G401 (cell line): ENCODE results near the gene CTNS. TPM values are rescaled to one million over a fixed set of nuclear protein-coding genes. Genes with fewer than 3 reads are reported as not detected.

Experiments
- DNase-seq: peaks from one replicate; pipeline ENCODE4 v3.0.0-alpha.2; 2015; ENCODE audit warnings: low spot score
- in situ Hi-C: cut with HindIII; loops from 2 replicates; pipeline ENCODE4 v1.10.0; 2016; ENCODE audit warnings: low sequenced_read_pairs, mixed read lengths
- total RNA-seq: library from RNA; depleted of rRNA; stranded (reverse); fragments of >200 nt; shearing (Covaris generic); gene quantifications from 2 replicates; pipeline ENCODE4 v1.2.3, GENCODE V29; 2014

Gene CTNS
- total RNA-seq, 1 experiment from 2014 or later = 22.2 TPM

DNA sequence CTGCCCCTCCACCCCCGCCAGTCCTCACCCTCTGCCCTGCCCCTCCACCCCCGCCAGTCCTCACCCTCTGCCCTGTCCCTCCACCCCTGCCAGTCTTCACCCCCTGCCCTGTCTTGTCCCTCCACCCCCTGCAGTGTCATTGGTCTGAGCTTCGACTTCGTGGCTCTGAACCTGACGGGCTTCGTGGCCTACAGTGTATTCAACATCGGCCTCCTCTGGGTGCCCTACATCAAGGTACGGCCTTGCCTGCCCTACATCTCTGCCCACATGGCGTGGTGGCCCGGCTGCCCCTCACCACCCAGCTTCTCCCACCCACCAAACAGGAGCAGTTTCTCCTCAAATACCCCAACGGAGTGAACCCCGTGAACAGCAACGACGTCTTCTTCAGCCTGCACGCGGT lies 19.8 kb downstream of the CTNS start:
- in situ Hi-C loops = no loop called here
- DNase-seq = no peak

DNA sequence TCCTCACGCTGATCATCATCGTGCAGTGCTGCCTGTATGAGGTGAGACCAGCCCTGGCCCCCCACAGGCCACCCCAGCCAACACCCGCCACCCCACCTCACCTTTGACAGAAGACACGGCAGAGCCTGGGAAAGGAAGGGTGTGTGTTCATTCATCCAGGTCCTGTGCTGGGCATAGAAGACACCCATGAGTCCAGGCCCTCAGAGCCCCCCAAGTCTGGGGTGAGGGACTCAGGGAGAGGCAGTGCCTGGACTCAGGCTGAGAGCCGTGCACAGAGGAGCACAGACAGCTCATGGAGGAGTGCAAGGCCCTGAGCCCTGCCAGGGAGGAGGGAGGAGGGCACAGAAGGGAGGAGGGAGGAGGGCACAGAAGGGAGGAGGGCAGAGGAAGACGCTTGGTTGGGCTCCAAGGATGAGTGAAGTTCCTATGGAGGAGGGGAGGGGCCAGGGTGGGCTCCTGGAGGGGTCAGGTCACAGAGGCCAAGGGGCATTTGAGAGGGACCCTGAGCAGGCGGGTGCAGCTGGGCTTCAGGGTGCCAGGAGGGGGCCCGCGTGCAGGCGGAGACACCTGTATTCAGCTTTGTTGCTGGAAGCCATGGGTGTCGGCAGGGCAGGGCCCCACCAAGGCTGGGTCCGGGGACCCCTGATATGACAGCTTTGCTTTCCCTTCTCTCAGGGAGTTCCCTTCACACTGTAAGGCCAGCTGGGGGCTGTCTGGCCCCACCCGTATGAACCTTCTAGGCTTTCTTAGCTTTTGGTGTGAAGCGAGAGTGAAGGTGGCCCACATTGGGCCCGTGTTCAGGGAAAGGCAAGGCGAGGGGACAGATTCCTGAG lies 20.4 kb downstream of the CTNS start:
- no peak for DNase-seq
- in situ Hi-C loops = no loop called here

DNA sequence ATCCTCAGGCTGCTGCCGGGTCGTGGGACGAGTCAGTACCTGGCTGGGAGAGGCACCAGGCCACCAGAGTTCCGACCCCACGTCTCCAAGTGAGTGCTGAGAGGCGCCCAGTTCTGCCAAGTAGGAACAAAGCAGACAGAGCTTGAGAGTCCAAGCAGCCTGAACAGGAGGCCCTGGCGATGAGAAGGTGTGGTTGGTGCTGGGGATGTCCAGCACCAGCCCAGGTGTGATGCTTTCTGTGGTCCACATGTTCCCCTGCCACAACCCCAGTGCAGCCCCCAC lies 21.0 kb downstream of the CTNS start:
- in situ Hi-C loops = no loop called here
- DNase-seq = no peak

- in situ Hi-C loops = no loop called here
- DNase-seq = no peak
These were observed 21.6 kb downstream of the CTNS start for GRCh38 chr17:3657874-3658783.

DNA sequence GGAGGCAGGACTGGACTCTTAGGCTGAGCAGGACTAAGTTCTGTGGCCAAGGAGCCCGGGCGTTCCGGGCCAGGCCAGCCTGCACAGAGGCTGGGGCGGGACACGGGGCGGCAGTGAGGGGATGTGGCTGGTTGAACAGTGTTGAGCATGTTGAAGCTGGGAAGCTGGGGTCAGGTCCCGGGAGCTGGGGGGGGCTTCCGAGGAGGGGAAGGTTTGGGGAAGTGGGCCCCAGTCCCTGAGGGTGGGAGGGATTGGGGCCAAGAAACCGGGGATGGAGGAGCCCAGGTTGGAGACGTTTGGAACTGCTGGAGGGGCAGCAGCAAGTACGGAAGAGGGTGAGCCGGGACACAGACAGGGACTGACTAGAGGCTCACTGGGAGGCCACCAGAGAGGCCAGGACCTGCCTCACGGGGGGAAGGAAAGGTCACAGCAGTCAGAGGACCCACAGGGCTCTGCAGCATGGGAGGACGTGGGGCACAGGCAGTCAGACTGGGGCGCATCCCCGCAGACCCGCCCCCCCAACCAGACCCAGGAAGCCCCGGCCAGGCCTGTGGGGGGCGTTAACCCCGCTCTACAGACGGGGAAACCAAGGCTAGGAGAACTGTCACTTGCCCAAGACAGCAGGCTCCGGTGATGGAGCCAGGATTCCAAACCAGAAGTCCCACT lies 22.4 kb downstream of the CTNS start:
- DNase-seq = no peak

DNA sequence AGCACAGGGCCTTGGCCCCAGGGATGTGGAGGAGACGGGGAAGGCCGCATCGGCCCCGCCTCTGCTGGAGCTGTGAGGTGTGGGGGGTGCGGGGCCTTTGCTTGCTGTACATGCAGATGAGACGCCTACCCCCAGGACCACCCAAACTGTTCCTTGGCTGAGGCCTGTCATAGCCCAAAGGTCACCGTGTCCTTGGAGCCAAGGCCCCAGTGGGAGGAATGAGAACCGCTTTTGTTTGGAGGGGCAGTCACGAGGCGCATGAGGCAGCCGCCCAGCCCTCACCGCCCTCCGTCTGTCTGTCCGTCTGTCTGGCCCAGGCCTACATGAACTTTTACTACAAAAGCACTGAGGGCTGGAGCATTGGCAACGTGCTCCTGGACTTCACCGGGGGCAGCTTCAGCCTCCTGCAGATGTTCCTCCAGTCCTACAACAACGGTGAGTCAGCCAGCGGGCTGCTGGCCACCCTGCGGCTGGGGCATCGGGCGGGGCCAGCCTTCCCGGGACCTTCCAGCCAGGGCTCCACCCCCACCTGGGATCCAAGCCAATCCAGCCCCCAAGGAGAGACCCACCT lies 23.1 kb downstream of the CTNS start:
- in situ Hi-C loops = no loop called here
- DNase-seq = no peak

More for the DNA sequence above, 22.4 kb downstream of the CTNS start:
- in situ Hi-C loops = no loop called here

DNA sequence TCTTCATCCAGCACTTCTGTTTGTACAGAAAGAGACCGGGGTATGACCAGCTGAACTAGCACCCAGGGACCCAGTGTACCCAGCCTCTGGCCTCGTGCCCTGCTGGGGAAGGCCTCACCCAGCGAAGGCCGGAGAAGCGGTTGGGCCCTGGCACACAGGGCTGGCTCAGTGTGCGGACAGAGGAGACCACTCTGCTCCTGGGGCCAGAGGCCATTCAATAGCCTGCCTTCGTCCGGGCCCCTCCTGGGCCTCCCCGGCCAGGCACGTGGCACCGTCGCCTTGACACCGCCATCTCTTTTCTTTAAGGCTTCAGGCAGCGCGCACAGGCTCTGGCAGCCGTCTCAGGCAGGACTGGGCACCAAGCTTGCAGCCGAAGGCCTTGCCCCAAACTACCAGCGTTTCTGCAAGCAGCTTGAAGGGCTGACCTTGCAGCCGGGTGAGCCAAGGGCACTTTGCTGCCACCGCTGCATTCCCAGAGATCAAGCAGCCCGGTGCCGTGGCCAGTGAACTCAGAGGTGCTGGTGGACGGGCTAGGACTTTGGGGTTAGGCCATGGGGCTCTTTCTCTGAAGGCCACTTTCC lies 23.8 kb downstream of the CTNS start:
- DNase-seq = no peak
- in situ Hi-C loops = no loop called here

GRCh38 chr17:3663102-3664011 lies 26.8 kb downstream of the CTNS start:
- in situ Hi-C loops = no loop called here
- no peak for DNase-seq

DNA sequence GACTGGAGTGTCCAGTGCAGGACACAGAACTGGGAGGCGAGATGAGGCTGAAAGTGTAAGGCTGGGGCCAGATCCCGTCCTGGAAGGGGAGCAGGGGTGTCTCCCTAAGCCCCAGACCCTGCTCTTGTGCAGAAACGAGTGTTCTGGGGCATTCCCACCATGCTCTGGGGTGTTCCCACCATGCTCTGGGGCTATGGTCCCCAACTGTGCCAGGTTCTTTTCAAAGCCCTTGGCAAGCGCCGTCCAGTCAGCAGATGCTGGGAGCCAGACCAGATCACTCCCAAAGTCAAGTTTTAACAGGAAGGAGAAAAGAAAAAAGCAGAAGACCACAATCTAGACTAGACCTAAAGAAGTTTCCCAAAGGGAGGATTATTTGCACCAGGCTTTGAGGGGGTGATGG lies 29.3 kb downstream of the CTNS start:
- in situ Hi-C loops = no loop called here
- DNase-seq = no peak

- in situ Hi-C loops = no loop called here
- DNase-seq = no peak
These were observed 30.0 kb downstream of the CTNS start for GRCh38 chr17:3666516-3666915.

DNA sequence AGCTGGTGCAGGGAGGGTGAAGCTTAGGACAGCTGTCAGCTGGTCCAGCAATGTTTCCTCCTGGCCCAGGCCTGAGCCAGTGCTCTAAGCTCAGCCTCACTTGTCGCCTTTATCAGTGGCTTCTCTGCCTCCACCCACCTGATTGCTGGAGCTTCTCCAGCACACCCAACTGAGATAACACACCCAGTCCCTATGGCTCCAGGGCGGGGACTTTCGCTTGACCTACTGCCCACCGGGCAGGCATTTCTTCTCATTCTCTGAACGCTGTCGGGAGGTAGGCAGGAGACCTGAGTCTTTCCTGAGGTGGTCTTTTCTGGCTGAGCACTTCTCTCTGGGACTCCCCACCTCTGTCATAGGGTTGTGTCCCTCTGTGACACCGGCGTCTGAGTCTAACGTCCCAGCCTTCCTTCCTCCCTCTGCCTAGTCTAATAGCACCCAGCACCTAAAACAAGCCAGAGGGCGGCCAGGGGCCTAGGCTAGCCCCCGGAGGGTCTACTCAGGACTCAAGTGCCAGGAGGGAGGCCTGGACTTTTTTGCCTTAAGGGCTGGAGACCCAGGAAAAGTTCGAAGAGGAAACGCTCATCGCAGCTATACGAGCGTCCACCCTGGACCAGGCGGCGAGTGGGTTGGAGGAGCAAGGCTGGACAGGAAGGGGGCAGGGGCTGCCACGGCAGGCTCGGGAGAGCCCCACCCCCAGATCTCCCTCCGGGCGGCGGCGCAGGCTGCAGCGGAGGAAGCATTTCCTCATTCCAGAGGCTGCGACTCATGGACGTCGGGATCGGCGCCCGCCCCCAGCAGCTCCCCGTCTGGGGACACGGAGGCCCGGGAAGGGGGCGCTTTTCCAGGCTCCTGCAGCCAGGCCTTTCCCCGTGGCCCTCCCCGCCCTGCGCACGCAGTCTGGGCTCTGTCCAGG lies 31.1 kb downstream of the CTNS start:
- in situ Hi-C loops = no loop called here
- peak; percentile 47 for DNase-seq

- peak; percentile 98 for DNase-seq
- in situ Hi-C loops = no loop called here
These were observed 31.9 kb downstream of the CTNS start, which contains the start of the genes EMC6 and TAX1BP3 for GRCh38 chr17:3668279-3669084. TSS of gene EMC6 (plus strand) at chr17:3668812. CDS start at chr17:3669147, 335 bp downstream. TSS of gene TAX1BP3 (minus strand) at chr17:3668578. CDS start at chr17:3668526, 52 bp downstream.

- DNase-seq = no peak
- in situ Hi-C loops = no loop called here
These were observed 32.5 kb downstream of the CTNS start for GRCh38 chr17:3669085-3669347.

DNA sequence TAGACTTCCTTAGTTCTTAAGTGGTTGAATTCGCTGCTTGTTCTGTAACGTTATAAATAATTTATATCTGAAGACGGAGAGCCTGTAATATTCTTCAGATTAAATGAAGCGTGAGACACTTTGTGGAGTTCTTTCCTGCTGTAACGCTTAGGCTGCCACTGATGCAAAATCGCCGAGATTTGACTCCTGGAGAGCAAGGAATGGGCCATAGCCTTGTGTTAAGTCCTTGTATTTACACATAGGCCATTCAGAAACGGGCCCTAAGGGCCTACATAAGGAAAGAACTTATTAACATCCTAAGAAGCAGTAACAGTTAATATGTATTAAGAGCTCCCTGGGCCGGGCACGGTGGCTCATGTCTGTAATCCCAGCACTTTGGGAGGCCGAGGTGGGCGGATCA lies 33.0 kb downstream of the CTNS start:
- in situ Hi-C loops = no loop called here
- no peak for DNase-seq

- in situ Hi-C loops = no loop called here
- no peak for DNase-seq
These were observed 36.0 kb downstream of the CTNS start for GRCh38 chr17:3672571-3672970.

DNA sequence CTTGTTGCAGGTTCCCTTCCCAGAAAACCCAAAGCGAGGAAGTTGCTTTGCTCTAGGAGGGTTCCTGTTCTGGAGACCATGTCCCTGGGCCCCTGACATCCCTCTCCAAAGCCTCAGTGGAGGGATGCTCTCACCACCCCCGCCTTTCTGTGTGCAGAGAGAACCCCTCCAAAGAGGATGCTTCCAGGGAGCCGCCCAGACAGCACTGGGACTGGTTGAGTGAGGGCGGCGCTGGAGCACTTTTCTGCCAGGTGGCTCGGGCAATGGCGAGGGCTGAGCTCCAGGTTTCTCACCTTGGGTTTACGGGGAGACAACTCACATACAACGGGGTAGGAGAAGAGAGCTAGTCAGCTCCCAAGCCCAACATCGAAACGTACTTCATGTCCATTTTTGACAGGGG lies 39.3 kb downstream of the CTNS start:
- in situ Hi-C loops = no loop called here
- no peak for DNase-seq
